Activated CD8-positive, alpha-beta T cell treated with anti-CD3 and anti-CD28 coated beads, Interleukin-2, amount 10 ng/mL, durations not matched to agents 7 days and 5 days (primary cell): ENCODE results near the gene METRN. TPM values are rescaled to one million over a fixed set of nuclear protein-coding genes. Genes with fewer than 3 reads are reported as not detected.
"Not testable (repeated sequence)": the region's sequence is repeated elsewhere in the genome, so short reads cannot be mapped to it uniquely, and the experiment has no call there.

ENCODE experiments used
- ATAC-seq: fragments of 150-1000 bp; cut with Tn5 transposase; one replicate; pipeline ENCODE4 v1.10.0; 2021; ENCODE audit warnings: moderate library complexity
- CTCF ChIA-PET: fragments of 350-600 bp; sonication (Branson Sonifier 250); formaldehyde crosslinking; loops from one replicate; lab custom pipeline; 2021; ENCODE audit warnings: antibody characterized with exemption; lab: Charles Lee
- POLR2A ChIA-PET: fragments of 350-600 bp; sonication (Branson Sonifier 250); formaldehyde crosslinking; loops from one replicate; lab custom pipeline; 2021; ENCODE audit warnings: antibody characterized with exemption; lab: Charles Lee
- DNase-seq: peaks from one replicate; pipeline ENCODE4 v3.0.0-alpha.2; 2020
- H3K27ac Mint-ChIP-seq: one replicate; pipeline ENCODE4 v1.8.0; 2021; ENCODE audit warnings: mild to moderate bottlenecking, mixed read lengths
- H3K27me3 Mint-ChIP-seq: one replicate; pipeline ENCODE4 v1.8.0; 2021; ENCODE audit warnings: low read depth, mixed read lengths
- H3K36me3 Mint-ChIP-seq: one replicate; pipeline ENCODE4 v1.8.0; 2021; ENCODE audit warnings: low read depth, mixed read lengths
- H3K4me1 Mint-ChIP-seq: one replicate; pipeline ENCODE4 v1.8.0; 2021; ENCODE audit warnings: low read depth, mixed read lengths
- H3K4me3 Mint-ChIP-seq: one replicate; pipeline ENCODE4 v1.8.0; 2021; ENCODE audit warnings: mild to moderate bottlenecking, mixed read lengths
- H3K9me3 Mint-ChIP-seq: one replicate; pipeline ENCODE4 v1.8.0; 2022; ENCODE audit warnings: mixed read lengths; ENCODE audit not compliant: insufficient read depth
- total RNA-seq, 2 experiments: library from RNA; stranded (reverse); gene quantifications; one replicate each; pipeline ENCODE4 v1.2.3, GENCODE V29; 2021

Gene METRN
- total RNA-seq, 2 experiments from 2014 or later = 8.1 to 10.6 TPM

- DNase-seq = no peak
Measured at GRCh38 chr16:745739-746138, 30.8 kb downstream of the METRN start.

GRCh38 chr16:746637-747036, 31.7 kb downstream of the METRN start:
- Mint-ChIP-seq H3K4me1 (peaks cover 3% of the 10 kb centered on the region), H3K9me3 (no peaks in the 10 kb centered on the region), H3K27me3 (no peaks in the 10 kb centered on the region), H3K4me3 (no peak overlapping the region), H3K27ac (no peak overlapping the region), H3K36me3 (no peaks in the 10 kb centered on the region)
- ChIA-PET POLR2A (no interaction called here), CTCF (no interaction called here)
- ATAC-seq (no peak), DNase-seq (no peak)

More at GRCh38 chr16:745739-746138, 30.8 kb downstream of the METRN start:
- H3K4me3 Mint-ChIP-seq = no peak overlapping the region
- no peaks in the 10 kb centered on the region for H3K27me3 Mint-ChIP-seq
- no peak overlapping the region for H3K27ac Mint-ChIP-seq
- ChIA-PET CTCF (interaction anchor here (1.3 to 1.8 kb wide), 2 partner anchors 30 to 39 kb away, joined by 3 to 6 read pairs; partner anchors contain the start of gene METRN), POLR2A (no interaction called here)
- H3K4me1 Mint-ChIP-seq = peaks cover 3% of the 10 kb centered on the region
- H3K9me3 Mint-ChIP-seq = no peaks in the 10 kb centered on the region
- no peak for ATAC-seq
- no peaks in the 10 kb centered on the region for H3K36me3 Mint-ChIP-seq

- POLR2A ChIA-PET = no interaction called here
- DNase-seq = no peak
- no peak overlapping the region for H3K4me3 Mint-ChIP-seq
- no peaks in the 10 kb centered on the region for H3K9me3 Mint-ChIP-seq
- H3K27me3 Mint-ChIP-seq = peaks cover 2% of the 10 kb centered on the region
- ATAC-seq = no peak
- no peak overlapping the region for H3K27ac Mint-ChIP-seq
- CTCF ChIA-PET = interaction anchor here (1.5 kb wide), 1 partner anchor 33 kb away, joined by 3 read pairs; the partner anchor contains the start of gene METRN
- H3K36me3 Mint-ChIP-seq = no peaks in the 10 kb centered on the region
- H3K4me1 Mint-ChIP-seq = no peaks in the 10 kb centered on the region
Measured at GRCh38 chr16:747978-748746, 33.2 kb downstream of the METRN start.

- ChIA-PET POLR2A (interaction anchor here (0.6 kb wide), 1 partner anchor 33 kb away, joined by 3 read pairs; no protein-coding TSS in a partner anchor), CTCF (interaction anchor here (1.5 kb wide), 1 partner anchor 34 kb away, joined by 3 read pairs; the partner anchor contains the start of gene METRN)
- Mint-ChIP-seq H3K27ac (no peak overlapping the region), H3K4me3 (no peak overlapping the region), H3K36me3 (no peaks in the 10 kb centered on the region), H3K9me3 (no peaks in the 10 kb centered on the region), H3K4me1 (no peaks in the 10 kb centered on the region), H3K27me3 (peaks cover 2% of the 10 kb centered on the region)
- DNase-seq (no peak), ATAC-seq (no peak)
Measured at GRCh38 chr16:749010-749409, 34.1 kb downstream of the METRN start.

- CTCF ChIA-PET = interaction anchor here (3.0 kb wide), 1 partner anchor 9 kb away, joined by 15 read pairs; the partner anchor contains the start of gene CIAO3
- no peaks in the 10 kb centered on the region for H3K9me3 Mint-ChIP-seq
Measured at GRCh38 chr16:750485-750884, 35.6 kb downstream of the METRN start.

GRCh38 chr16:751152-752006, 36.5 kb downstream of the METRN start:
- DNase-seq (no peak), ATAC-seq (no peak)
- Mint-ChIP-seq H3K9me3 (no peaks in the 10 kb centered on the region), H3K36me3 (no peaks in the 10 kb centered on the region), H3K4me3 (no peak overlapping the region), H3K4me1 (peaks cover 2% of the 10 kb centered on the region), H3K27me3 (peaks cover 2% of the 10 kb centered on the region), H3K27ac (no peak overlapping the region)
- ChIA-PET CTCF (interaction anchor here (3.0 kb wide), 1 partner anchor 10 kb away, joined by 15 read pairs; the partner anchor contains the start of gene CIAO3), POLR2A (no interaction called here)

More at GRCh38 chr16:750485-750884, 35.6 kb downstream of the METRN start:
- POLR2A ChIA-PET = no interaction called here
- no peak for ATAC-seq
- Mint-ChIP-seq H3K4me3 (no peak overlapping the region), H3K27ac (no peak overlapping the region), H3K27me3 (peaks cover 2% of the 10 kb centered on the region), H3K36me3 (no peaks in the 10 kb centered on the region), H3K4me1 (peaks cover 2% of the 10 kb centered on the region)
- DNase-seq = no peak

- H3K27me3 Mint-ChIP-seq = peaks cover 2% of the 10 kb centered on the region
- POLR2A ChIA-PET = no interaction called here
- peaks cover 2% of the 10 kb centered on the region for H3K4me1 Mint-ChIP-seq
- CTCF ChIA-PET = interaction anchor here (3.0 kb wide), 1 partner anchor 11 kb away, joined by 15 read pairs; the partner anchor contains the start of gene CIAO3
- no peaks in the 10 kb centered on the region for H3K36me3 Mint-ChIP-seq
- no peak overlapping the region for H3K4me3 Mint-ChIP-seq
- DNase-seq (no peak), ATAC-seq (no peak)
- no peak overlapping the region for H3K27ac Mint-ChIP-seq
- no peaks in the 10 kb centered on the region for H3K9me3 Mint-ChIP-seq
Measured at GRCh38 chr16:752007-752312, 37.0 kb downstream of the METRN start.

GRCh38 chr16:754121-754607, 39.2 kb downstream of the METRN start:
- POLR2A ChIA-PET, H3K27me3 Mint-ChIP-seq, H3K9me3 Mint-ChIP-seq, CTCF ChIA-PET, ATAC-seq, H3K36me3 Mint-ChIP-seq, DNase-seq, H3K4me3 Mint-ChIP-seq, H3K27ac Mint-ChIP-seq, H3K4me1 Mint-ChIP-seq: not testable (repeated sequence)

GRCh38 chr16:754656-755055, 39.7 kb downstream of the METRN start:
- Mint-ChIP-seq H3K27me3 (peaks cover 6% of the 10 kb centered on the region), H3K9me3 (no peaks in the 10 kb centered on the region), H3K27ac (no peak overlapping the region), H3K4me3 (no peak overlapping the region), H3K4me1 (peaks cover 7% of the 10 kb centered on the region), H3K36me3 (no peaks in the 10 kb centered on the region)
- ATAC-seq (no peak), DNase-seq (no peak)
- CTCF ChIA-PET = no interaction called here
- POLR2A ChIA-PET = no interaction called here

- Mint-ChIP-seq H3K27me3 (peaks cover 6% of the 10 kb centered on the region), H3K27ac (no peak overlapping the region), H3K4me1 (peaks cover 7% of the 10 kb centered on the region), H3K36me3 (no peaks in the 10 kb centered on the region), H3K4me3 (no peak overlapping the region), H3K9me3 (no peaks in the 10 kb centered on the region)
- DNase-seq (no peak), ATAC-seq (no peak)
- POLR2A ChIA-PET = no interaction called here
- CTCF ChIA-PET = interaction anchor here (0.8 to 1.5 kb wide), 2 partner anchors 13 to 40 kb away, joined by 3 read pairs; no protein-coding TSS in a partner anchor
Measured at GRCh38 chr16:756428-756827, 41.5 kb downstream of the METRN start.

GRCh38 chr16:759110-759910, 44.4 kb downstream of the METRN start:
- Mint-ChIP-seq H3K9me3 (no peaks in the 10 kb centered on the region), H3K4me3 (no peak overlapping the region), H3K27me3 (peaks cover 4% of the 10 kb centered on the region), H3K27ac (no peak overlapping the region), H3K4me1 (peaks cover 7% of the 10 kb centered on the region), H3K36me3 (no peaks in the 10 kb centered on the region)
- ChIA-PET CTCF (no interaction called here), POLR2A (no interaction called here)
- DNase-seq (no peak), ATAC-seq (no peak)
